ENCODE results near the gene NFU1.

- TF ChIP-seq EP300 (IDR thresholded peaks at IDR 0.05) = no peak
- TF ChIP-seq, protein P1, sequence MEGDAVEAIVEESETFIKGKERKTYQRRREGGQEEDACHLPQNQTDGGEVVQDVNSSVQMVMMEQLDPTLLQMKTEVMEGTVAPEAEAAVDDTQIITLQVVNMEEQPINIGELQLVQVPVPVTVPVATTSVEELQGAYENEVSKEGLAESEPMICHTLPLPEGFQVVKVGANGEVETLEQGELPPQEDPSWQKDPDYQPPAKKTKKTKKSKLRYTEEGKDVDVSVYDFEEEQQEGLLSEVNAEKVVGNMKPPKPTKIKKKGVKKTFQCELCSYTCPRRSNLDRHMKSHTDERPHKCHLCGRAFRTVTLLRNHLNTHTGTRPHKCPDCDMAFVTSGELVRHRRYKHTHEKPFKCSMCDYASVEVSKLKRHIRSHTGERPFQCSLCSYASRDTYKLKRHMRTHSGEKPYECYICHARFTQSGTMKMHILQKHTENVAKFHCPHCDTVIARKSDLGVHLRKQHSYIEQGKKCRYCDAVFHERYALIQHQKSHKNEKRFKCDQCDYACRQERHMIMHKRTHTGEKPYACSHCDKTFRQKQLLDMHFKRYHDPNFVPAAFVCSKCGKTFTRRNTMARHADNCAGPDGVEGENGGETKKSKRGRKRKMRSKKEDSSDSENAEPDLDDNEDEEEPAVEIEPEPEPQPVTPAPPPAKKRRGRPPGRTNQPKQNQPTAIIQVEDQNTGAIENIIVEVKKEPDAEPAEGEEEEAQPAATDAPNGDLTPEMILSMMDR (IDR thresholded peaks at IDR 0.05) = no peak
Measured at GRCh38 chr2:69372767-69373166, 64.5 kb downstream of the NFU1 start.
